KMS-11 (cell line): Measurements from ENCODE around the gene SELENOO.

Experiments
- H2AFZ ChIP-seq: fragments of 200-600 bp; sonication (generic); 2 replicates; pipeline ENCODE4 v1.6.1; 2016; ENCODE audit warnings: antibody characterized with exemption, mixed run types, low read depth
- H3K27ac ChIP-seq: fragments of 200-600 bp; sonication (generic); 2 replicates; pipeline ENCODE4 v1.6.1; 2016; ENCODE audit warnings: mild to moderate bottlenecking, mixed run types
- H3K27me3 ChIP-seq: fragments of 200-600 bp; sonication (generic); 2 replicates; pipeline ENCODE4 v1.6.1; 2017; ENCODE audit warnings: mild to moderate bottlenecking, low read depth, mixed run types, moderate library complexity; ENCODE audit not compliant: insufficient read depth
- H3K36me3 ChIP-seq: fragments of 200-600 bp; sonication (generic); 2 replicates; pipeline ENCODE4 v1.6.1; 2017; ENCODE audit warnings: mild to moderate bottlenecking, mixed run types; ENCODE audit not compliant: insufficient read depth
- H3K4me1 ChIP-seq: fragments of 200-600 bp; sonication (generic); 2 replicates; pipeline ENCODE4 v1.6.1; 2016; ENCODE audit warnings: mild to moderate bottlenecking, low read depth, mixed run types; ENCODE audit not compliant: poor library complexity, severe bottlenecking
- H3K4me2 ChIP-seq: fragments of 200-600 bp; sonication (generic); 2 replicates; pipeline ENCODE4 v1.7.0; 2016; ENCODE audit warnings: mild to moderate bottlenecking, mixed run types
- H3K4me3 ChIP-seq: fragments of 200-600 bp; sonication (generic); IDR thresholded peaks from 2 replicates; pipeline ENCODE4 v1.6.1; 2017; ENCODE audit warnings: low read depth, low read length, mixed read lengths; ENCODE audit not compliant: insufficient read depth
- H3K79me2 ChIP-seq: fragments of 200-600 bp; sonication (generic); 2 replicates; pipeline ENCODE4 v1.6.1; 2016; ENCODE audit warnings: low read depth, mixed run types; ENCODE audit not compliant: insufficient read depth
- H3K9ac ChIP-seq: fragments of 200-600 bp; sonication (generic); 2 replicates; pipeline ENCODE4 v1.6.1; 2016; ENCODE audit warnings: mild to moderate bottlenecking, mixed run types
- H4K20me1 ChIP-seq: fragments of 200-600 bp; sonication (generic); 2 replicates; pipeline ENCODE4 v1.6.1; 2016; ENCODE audit warnings: mild to moderate bottlenecking, mixed run types; ENCODE audit not compliant: insufficient read depth
- TF ChIP-seq, protein P1 (sequence below): fragments of 200-600 bp; sonication (generic); conservative IDR thresholded peaks from 2 replicates; pipeline ENCODE4 v1.6.1; 2017; ENCODE audit warnings: low read depth, mild to moderate bottlenecking, antibody characterized with exemption, low read length, moderate library complexity, mixed read lengths

The SELENOO gene, protein sequence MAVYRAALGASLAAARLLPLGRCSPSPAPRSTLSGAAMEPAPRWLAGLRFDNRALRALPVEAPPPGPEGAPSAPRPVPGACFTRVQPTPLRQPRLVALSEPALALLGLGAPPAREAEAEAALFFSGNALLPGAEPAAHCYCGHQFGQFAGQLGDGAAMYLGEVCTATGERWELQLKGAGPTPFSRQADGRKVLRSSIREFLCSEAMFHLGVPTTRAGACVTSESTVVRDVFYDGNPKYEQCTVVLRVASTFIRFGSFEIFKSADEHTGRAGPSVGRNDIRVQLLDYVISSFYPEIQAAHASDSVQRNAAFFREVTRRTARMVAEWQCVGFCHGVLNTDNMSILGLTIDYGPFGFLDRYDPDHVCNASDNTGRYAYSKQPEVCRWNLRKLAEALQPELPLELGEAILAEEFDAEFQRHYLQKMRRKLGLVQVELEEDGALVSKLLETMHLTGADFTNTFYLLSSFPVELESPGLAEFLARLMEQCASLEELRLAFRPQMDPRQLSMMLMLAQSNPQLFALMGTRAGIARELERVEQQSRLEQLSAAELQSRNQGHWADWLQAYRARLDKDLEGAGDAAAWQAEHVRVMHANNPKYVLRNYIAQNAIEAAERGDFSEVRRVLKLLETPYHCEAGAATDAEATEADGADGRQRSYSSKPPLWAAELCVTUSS

DNA sequence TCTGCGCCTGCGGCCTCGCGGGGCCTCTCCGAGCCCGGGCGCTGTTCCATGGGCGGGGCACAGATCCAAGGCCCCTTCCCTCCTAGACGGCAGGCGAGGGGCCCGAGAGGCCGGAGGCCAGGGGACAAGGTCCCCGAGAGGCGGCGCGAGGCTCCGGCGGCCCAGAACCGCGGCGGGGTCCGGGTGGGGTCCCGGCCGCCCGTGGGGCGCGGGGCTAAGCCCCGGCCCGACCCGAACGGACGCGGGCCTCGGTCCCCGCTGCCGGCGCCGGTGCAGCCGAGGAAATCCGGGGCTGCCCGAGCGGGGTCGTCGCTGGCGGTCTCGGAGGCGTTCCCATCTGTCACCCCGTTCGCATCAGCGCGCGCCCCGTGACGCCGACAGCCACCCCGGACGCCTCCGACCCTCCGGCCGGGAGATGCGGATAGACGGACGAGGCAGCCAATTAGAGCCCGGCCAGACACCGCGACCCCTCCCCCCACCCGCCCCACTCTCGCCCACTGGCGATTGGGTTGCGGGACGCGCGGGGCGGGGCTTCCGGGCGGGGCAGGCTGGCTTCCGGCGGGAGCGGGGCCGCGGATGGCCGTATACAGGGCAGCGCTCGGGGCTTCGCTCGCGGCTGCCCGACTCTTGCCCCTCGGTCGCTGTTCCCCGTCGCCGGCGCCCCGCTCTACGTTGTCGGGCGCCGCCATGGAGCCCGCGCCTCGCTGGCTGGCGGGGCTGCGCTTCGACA is at the start of gene SELENOO:
TSS of gene SELENOO (plus strand) at position 551 of the 730 bp plus-strand sequence. CDS start at position 577, 26 bp downstream.
- Histone ChIP-seq H2AFZ (peak within 1 kb of the TSS; percentile 18; the same call in 1 of the 2 replicates), H3K27me3 (no peaks in the 10 kb centered on the region), H3K4me2 (peak within 1 kb of the TSS; percentile 36; the same call in 1 of the 2 replicates), H3K79me2 (peaks cover 6% of the 10 kb centered on the region; the same call in 1 of the 2 replicates), H3K4me1 (no peaks in the 10 kb centered on the region), H3K27ac (no peak within 1 kb of the TSS), H3K36me3 (no peaks in the 10 kb centered on the region), H4K20me1 (no peaks in the 10 kb centered on the region), H3K4me3 (no peak within 1 kb of the TSS), H3K9ac (peak within 1 kb of the TSS; percentile 30; the same call in 1 of the 2 replicates)
- TF ChIP-seq, protein P1, sequence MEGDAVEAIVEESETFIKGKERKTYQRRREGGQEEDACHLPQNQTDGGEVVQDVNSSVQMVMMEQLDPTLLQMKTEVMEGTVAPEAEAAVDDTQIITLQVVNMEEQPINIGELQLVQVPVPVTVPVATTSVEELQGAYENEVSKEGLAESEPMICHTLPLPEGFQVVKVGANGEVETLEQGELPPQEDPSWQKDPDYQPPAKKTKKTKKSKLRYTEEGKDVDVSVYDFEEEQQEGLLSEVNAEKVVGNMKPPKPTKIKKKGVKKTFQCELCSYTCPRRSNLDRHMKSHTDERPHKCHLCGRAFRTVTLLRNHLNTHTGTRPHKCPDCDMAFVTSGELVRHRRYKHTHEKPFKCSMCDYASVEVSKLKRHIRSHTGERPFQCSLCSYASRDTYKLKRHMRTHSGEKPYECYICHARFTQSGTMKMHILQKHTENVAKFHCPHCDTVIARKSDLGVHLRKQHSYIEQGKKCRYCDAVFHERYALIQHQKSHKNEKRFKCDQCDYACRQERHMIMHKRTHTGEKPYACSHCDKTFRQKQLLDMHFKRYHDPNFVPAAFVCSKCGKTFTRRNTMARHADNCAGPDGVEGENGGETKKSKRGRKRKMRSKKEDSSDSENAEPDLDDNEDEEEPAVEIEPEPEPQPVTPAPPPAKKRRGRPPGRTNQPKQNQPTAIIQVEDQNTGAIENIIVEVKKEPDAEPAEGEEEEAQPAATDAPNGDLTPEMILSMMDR, result no peak

DNA sequence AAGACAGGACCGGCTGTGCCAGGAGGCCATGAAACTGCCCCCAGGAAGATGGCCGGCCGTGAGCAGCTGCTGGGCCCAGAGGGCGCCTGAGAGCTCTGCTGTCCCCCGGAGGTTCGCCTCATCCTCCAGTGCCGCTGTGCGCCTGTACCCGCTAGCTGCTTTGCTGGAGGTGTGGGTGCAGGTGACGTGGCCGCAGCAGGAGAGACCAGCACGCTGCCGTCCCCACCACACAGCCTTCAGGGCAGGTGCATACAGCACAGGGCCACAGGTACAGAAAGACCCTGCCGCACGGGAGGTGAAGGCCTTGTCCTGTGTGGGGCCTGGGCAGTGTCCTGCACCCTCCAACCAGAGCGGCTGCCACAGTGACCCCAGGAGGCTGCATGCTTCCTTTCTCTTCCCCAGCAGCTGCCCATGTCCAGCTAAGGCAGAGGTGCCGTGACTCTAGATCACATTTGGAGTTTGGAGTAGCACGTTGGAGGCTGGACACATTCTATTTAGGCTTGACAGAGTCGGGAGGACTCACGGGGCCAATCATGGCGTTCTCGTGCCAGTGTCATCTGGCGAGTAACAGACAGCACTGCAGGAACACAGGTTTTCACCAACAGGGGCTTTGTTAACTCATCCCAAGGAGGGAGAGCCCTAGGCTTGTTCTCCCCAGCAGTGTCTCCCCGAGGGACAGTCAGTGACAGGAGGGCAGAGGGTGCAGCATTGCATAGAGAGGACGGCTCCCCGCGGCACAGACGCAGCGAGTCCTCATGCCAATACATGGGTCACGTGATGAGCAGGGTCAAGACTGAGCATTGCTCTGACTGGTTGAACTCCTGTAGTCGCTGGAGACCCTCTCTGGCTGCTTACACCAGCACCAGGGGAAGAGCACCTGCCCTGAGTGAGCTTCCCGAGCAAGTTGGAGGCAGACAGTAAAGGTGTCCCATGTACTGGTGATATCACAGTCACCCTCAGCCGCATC is 49.0 kb upstream of the SELENOO start:
- no peaks in the 10 kb centered on the region for H4K20me1 ChIP-seq
- TF ChIP-seq, protein P1, result no peak
- no peak overlapping the region for H3K27ac ChIP-seq
- no peak overlapping the region for H3K4me3 ChIP-seq
- no peaks in the 10 kb centered on the region for H3K27me3 ChIP-seq
- H3K4me1 ChIP-seq, result no peaks in the 10 kb centered on the region
- no peaks in the 10 kb centered on the region for H3K79me2 ChIP-seq
- H3K36me3 ChIP-seq, result no peaks in the 10 kb centered on the region
- H3K4me2 ChIP-seq, result no peak overlapping the region
- H3K9ac ChIP-seq, result no peak overlapping the region
- no peak overlapping the region for H2AFZ ChIP-seq

- no peaks in the 10 kb centered on the region for H4K20me1 ChIP-seq
- no peak overlapping the region for H3K4me3 ChIP-seq
- no peaks in the 10 kb centered on the region for H3K36me3 ChIP-seq
- no peak overlapping the region for H3K27ac ChIP-seq
- H3K9ac ChIP-seq, result no peak overlapping the region
- no peak overlapping the region for H2AFZ ChIP-seq
- no peak overlapping the region for H3K4me2 ChIP-seq
- TF ChIP-seq, protein P1, result no peak
- no peaks in the 10 kb centered on the region for H3K4me1 ChIP-seq
- H3K27me3 ChIP-seq, result no peaks in the 10 kb centered on the region
- H3K79me2 ChIP-seq, result no peaks in the 10 kb centered on the region
Measured at GRCh38 chr22:50153056-50153755, 47.6 kb upstream of the SELENOO start.
